Femur (tissue), 1 donor: ENCODE measurements around the gene ARHGAP15.
A peak's percentile ranks its signal among the peaks of the same experiment; 100 is the strongest.

Experiments used
- DNase-seq: peaks from one replicate; pipeline ENCODE4 v3.0.0-alpha.2; 2017

ARHGAP15 gene

DNA sequence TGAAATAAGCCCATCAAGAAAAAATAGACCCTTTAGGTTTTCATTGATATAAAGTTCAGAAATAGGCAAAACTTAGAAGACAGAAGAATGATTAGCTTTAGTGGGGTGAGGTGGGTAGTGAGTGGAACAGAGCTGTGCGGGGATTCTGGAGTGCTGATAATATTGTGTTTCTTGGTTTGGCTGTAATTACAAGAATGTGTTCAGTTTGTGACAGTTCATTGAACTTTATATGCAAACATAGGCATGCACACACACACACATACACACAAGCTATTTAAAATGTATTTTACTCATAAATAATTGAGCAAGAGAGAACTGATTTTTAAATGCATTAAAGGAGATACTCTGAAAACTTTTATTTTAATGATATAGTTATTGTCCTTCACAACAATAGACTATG is 17.1 kb downstream of the ARHGAP15 start:
- no peak for DNase-seq

DNA sequence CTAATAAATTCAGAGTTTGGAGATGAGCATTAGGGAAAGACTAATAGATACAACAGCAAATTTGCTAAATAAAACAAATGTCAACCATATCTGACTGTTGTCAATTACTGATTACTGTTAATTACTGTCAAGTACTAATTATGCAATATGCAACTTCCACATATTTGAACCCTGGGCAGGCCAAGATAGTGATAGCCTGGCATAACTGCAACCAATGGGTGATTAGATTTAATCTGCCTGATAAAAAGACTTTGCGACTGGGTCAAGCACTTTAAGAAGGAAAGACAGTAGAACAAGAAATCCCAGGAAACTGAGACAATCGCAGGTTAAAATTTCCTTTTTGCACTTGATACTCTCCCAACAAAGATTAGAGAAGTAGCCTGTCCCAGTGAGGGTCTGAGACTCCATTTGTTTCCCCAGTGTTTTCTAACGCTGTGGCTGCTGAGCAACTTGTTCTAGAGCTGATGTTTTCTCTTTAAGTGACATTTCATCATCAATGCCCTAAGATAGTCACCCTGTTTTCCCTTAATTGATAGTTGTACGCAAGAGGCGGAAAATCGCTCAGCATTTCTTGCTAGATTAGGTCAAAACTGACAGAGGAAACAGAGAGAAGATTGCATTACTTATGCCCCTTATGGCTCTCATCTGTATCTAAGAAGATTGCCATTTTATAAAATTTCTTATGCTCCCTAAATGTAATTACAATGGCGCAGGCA is 17.8 kb downstream of the ARHGAP15 start:
- DNase-seq = no peak

DNA sequence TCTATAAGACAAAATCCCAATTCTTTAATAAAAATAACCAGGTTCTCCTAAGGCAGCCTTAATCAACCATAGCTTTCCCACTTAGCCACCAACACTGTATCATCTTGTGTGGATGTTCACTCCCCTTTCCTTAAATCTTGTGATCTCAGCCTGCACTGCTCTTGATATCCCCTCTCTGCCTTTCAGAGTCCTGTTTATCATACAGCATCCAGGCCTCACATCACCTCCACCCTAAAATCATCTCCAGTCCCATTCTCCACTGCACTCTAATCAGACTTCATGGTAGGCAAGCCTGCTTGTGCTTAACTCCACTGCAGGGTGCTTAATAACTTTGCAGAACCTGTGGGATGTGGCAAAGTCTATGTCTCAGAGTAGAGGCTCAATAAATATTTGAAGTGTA is 18.8 kb downstream of the ARHGAP15 start:
- no peak for DNase-seq

DNA sequence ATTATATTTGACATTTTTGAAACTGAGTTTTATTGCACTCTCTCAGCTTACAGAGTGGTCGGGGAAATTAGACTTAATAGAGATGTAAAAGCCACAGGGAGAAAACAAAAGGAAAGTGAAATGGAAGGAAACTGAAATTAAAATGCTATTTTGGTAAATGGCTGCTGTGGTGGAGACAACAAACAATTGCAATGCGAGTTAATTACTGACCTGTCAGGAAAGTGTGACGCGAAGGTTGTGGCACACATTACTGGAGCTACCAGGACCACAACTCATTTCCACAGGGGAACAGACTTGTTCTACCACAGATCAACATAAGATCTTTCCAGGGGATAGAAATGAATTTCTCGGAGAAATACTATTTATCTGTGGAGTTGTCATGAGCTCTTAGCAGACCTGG is 19.5 kb downstream of the ARHGAP15 start:
- DNase-seq = no peak

DNA sequence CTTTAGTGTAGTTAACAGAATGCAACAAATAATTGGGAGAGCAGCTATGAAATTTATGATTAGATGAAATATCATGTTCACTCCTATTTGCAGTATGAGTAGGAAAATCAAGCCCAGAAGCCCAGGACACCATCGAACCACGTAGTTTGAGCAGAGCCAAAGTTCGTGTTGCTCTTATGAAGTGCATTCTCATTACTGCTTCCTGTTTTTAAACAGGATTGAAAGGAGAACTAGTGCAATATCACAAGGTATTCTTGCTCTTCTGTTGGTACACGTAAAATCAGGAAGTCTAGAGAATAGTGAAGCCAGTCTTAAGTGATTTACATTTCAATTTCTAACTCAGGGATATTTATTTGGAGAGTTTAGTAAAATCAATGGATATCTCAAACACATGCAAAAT is 21.1 kb downstream of the ARHGAP15 start:
- no peak for DNase-seq

DNA sequence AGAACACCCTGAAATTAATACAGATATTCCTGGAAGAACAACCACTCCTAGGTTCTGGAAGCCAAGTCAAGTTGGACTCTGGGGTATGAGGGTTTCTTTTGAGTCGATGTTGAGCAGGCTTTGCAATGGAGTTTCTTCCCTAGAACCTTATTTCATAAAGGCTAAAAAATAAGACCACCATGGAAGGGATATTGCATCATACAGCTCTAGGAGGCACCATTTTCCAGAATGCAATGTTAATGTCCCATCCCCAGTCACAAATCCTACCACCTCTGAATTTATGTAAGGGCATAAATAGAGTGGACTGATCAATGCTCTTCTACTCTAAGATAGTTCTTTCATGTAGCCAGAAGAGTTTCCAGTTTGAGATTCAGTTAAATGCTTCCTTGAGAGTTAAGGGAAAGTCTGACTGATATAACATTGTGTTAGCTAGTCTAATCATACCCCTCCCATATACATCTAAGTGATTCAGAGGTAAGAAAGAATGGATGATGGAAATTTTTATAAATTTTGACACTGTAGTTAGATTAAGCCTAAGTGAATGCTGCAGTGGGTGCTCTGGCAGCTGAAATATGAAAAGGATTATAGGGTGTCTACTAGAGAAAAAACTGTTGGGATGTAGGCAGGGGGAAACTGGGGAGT is 22.0 kb downstream of the ARHGAP15 start:
- no peak for DNase-seq

DNA sequence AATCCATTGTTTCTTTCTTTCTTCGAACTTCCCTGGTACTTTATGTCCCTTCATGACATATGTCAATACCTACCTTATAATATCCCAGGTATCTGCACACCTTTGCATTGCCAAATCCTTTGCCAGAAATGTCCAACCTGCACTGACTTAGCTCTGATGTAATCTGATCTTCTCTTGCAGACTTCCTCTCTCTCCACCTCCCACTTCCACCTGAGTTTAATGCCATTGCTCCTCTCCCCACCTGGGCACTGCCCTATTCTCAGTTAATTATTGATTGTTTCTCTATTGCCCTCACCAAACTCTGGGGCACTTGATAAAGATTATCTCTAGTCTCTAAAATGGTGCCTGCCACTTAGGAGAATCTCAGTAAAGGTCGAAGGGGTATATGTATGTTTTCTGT is 23.0 kb downstream of the ARHGAP15 start:
- no peak for DNase-seq

DNA sequence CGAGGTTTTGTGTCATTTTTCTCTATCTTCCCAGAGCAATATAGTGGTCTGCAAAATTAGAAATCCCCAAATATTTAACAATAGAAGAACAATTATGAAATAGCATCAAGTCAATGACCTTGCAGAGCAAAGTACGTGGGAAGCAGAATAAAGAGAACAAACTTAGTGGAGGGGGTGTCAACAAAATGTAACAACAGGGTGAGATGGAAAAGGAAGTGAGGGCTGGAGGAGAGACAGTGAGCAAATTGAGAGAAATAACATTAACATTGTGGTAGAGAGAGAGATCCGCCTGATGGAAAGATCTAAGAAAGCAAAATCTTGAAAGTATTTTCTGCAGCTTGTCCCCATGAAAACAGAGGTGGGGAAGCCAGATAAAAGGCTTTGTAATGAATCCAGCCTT is 23.4 kb downstream of the ARHGAP15 start:
- DNase-seq = no peak

DNA sequence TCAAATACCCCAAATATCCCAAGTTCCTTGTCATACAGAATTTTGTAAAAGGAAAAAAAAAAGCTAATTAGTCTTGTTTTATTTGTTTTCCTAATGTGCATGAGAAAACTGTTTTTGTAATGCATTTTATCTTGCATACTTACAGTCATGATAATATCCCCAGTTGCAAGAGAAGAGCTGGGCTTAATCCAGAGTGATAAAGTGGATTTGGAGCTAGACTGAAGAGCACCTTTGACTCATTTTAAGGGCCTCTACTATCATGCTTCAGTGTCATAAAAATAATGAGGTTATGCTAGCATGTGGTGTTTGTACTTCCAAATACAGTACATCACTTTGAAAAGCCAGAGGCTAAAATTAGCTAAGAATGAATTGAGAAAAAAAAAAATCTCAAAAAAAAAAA is 26.4 kb downstream of the ARHGAP15 start:
- no peak for DNase-seq

DNA sequence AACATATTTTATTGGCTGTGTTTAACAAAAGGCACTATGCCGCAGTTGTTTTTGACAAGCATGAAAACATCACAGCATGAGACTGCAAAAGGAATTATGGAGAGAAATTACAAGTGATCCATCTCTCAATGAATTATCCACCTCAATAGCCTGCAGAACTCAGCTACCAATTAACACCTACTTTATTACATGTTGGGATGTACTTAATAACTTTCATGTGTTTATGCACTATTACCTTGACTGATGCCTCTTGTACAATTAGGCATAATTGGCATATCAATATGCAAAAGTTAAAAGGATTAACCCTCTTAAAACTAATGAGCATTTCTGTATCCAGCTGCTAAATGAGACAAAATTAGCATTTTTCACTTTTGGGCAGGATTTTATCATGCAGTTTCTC is 27.8 kb downstream of the ARHGAP15 start:
- DNase-seq = no peak

DNA sequence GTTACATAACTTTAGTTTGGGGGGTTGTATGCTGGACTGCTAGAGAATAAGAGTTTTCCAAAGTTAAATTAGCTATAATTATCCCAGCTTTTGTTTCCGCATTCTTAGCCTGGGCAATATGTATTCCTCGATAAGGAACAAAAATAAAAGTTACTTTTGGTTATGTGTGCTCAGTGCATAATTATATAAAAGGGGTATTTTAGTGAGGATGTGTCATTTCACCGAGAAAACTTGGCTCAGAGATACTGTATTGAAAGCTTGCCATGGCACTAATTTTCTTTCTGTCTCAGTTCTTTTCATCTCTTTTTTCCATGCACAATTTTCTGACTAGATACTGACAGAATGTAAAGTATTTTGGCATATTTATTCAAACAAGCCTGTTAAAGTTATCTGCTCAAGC is 28.2 kb downstream of the ARHGAP15 start:
- DNase-seq = no peak

DNA sequence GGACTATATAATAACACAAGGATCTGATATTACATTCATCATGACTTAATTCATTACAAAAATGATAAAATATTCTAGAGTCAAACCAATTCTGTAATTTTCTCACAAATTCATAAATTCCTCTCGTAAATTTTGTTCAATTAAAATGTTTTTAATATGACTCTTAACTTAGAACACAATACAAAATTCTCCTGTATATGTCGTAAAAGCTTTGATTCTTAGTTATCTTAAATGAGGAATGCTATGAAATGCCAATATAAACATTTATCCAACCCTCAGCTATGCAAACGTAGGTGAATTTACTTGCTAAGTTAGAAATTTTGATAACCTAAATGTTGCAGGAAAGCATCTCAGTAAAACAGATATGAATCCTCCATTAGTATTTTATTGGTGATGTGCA is 28.9 kb downstream of the ARHGAP15 start:
- DNase-seq = no peak

DNA sequence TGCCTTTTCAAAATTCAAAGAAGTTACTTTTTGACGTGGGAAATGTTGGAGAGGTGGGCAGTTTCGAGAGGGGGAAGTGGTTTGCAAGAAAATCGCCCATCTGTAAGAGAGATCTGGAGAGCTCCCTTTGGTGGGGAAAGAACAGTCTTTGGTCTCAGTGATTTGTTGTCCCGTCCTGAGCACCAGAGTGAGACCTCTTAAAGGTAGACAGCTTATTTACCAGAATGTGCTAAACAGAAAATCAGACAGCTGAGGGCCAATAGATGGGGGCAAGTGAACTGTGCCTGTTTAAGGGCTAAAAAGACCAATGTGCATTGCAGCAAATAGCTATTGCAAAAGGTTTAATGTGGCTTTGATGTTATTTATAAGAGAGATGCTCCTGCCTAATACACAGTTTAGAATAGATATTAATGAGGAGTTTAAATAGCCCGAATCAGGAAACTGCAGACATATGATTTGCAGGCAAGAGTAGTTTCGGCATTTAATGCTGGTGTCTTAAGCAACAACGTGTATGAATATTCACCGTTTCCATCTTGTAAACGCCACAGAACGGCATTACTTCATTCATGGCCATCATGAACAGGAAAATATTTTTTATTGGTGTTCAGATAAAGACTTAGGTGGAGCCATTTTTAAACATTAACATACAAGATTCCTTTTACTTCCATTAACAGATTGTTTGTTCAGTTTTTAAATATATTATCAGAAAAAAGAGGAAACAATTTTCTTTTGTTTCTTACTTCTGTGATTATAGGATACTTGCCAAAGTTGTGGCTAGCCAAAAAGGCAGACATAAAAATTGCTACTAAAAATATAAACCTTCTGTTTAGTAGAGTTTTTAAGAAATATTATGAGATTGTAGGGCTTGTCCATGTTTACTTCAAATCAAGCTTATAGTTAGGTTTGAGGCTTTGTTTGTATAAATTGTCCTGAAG is 29.6 kb downstream of the ARHGAP15 start:
- DNase-seq = no peak

DNA sequence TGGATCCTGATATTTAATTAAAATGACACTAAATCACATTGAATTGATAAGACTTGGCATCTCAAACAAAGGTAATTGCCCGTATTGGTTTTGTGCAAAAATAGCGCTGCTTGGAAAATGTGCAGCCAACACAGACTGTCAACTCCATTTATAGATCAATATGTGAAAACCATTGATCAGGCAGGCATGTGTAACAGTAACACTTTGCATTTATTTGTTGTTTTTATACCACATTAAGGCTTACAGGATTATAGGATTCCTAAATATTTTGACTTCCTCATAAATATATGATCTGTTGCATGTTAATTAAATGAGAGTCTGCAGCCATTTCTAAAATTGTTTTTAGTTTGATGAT is 30.2 kb downstream of the ARHGAP15 start:
- no peak for DNase-seq

DNA sequence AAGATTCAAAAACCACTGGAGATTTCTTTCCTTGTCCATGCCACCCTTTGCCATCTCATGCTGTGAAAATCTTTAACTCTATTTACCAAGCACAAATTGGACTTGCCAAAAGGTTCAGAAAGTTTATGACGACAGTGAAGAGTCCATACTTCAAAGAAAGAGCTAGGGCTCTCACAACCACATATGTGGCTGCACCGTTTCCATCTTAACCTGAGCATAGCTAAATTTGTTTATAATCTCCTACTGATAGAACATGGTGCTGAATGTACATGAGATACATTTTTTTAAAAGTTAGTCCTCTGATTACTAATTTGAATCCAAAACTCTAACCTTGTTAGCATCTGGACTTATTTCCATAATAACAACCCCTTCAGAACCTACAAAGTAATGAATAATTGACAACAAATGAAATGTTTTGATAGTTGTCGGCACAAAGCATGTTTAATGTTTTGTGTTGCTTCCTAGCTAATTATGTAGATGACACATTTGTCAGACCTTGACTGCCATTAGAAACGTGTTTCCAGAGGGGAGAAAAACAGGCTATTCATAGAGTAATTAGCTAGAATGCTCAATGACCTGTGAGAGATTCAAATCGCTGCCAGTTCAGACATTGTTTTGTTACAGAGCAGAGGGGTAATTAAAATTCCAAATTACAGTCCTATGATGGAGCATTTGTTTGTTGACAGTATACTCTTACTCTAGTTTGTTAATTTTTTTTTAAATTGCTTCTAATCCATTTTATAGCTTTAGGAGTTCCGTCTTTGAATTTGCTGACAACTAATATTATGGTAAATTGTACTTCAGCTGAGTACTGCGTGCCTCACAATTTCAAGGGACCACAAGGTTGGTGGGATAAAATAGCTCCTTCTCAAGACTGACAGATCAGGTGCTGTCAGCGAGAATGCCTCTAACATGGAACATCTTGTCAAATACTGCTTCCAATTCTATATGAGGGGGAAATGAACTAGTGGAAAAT is 31.8 kb downstream of the ARHGAP15 start:
- DNase-seq = no peak

DNA sequence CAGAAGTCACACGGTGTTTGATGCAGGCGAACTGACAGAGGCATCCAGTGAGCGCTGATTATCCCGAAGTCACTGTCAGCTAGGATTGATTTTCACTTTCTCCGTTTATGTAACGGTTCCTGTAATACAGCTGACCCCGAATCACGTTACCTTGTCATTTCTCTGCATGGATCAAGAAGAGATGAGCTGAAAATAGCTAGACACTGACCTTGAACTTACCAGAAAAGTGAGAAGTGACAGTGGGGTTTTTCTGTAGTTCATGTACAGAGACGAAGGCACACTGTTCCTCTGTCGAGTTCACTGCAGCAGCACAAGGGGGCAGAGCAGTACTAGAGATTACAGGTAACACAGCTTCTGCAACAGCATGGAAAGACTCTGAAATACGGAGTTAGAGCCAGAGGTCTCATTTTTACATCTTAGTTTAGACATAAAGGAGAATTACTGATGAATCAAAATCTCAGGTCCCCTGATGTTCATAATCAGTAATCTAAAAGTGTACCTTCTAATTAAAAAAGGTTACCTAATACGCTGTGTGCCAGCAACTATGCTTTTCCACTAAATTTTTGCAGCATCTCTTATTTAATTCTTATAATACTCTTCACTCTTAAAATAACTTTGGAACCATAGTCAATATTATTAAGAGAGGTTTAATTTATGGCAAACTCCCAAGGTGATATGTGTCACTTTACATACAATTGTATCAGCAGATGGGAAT is 33.1 kb downstream of the ARHGAP15 start:
- peak; percentile 68 for DNase-seq

DNA sequence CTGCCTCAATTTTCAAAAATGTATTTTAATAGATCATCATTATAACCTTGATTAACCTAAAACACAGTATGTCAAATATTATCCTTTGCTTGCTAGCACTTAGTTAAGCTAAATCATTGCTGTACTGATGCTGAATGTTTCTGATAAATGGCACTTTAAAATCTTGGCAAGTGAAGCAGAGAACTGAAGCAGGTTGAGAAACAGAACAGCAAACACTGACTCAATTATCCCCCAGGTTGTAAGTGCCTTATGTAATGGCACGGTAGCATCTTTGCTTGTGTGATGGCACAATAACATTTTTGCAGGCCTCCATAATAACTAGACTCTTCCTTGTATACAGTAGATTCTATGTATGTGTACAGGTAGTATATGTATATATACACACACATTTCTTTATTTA is 33.8 kb downstream of the ARHGAP15 start:
- DNase-seq = no peak

DNA sequence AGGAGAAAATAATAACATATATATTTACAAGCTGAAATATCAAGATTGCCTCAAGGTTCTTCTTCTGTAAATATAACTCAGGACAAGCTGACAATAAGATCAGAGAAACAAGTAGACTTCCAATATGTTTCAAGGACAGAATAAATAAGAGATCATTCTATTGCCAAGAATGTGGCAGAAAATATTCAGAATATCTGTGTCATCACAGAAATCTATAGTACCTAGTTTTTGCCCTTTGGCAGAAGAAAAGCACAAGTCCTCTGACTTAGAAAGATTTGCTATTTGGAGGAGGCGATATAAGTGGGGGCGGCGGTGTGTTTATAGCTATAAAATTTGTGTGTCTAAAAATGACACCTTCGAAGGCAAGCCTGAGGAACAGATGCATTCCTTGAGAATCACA is 34.3 kb downstream of the ARHGAP15 start:
- DNase-seq = no peak

DNA sequence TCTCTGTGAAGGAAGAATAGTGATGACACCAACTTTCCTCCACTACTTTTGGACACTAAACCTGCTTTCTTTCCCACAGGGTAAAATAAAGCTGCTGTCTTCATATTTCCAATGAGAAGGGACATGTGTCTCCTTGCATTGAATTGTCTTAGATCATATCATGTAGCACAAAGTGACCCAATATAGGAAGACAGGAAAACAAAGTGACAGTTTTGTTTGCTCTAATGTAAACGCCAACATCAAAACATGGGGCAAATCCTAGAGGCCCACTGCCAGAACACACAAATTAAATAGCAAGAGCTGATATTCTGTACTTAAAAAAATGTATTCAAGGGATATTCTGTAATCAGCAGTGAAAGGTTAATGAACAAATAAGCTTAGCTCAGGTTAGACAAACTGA is 36.1 kb downstream of the ARHGAP15 start:
- no peak for DNase-seq

DNA sequence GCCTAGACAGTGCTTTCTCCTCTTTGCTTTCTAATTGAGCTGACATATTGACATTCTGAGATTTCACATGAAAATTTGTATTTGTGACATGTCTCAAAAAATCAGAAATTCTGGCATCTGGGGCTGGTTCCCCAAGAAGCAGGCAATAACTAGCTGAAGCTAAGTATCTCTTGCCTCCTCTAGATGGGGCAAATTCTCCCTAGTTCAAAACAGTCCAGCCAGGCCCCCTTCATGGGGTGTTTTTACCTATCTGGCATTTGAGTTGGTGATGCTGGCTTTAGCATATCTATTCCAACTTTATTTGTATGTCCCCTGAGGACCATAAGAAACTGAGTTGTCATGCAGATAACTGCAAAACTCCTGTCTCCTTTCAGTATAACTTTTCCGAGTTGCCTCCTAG is 39.9 kb downstream of the ARHGAP15 start:
- DNase-seq = no peak

DNA sequence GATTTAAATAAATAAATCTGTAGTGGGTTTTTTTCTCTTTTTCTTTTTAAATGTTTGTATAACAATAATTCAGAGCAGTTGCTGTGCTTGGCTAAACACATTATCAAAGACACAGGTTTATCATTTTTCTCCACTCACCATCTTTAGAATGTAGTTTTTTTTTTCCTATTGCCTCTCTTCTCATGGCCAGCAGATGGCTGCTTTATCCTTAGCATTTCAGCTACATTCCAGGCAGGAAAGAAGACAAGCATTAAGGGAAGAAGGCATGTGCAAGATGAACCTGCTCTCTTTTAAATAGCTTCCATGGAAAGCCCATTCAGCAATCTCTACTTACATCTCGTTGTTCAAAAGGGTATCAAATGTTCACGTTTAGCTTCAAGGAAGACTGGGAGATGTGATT is 42.6 kb downstream of the ARHGAP15 start:
- no peak for DNase-seq

DNA sequence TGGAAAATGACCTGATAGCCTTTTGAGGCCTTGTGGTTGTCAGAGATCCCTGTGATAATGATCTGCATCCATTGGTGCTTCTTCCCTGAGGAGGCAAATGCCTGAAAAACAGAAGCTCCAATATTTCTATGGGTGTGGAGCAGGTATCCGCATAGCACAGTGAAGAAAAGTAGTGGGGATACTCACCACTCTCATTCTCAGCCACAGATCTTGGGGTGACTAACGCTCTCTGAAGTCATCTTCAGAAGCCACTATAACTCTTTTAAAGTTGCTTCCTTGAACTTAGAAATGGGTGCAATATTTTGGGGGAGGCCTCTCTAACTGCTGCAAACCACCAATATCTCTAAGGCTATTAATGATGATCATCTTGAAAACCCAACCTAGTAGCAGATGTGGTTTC is 46.2 kb downstream of the ARHGAP15 start:
- DNase-seq = no peak
